ENCODE measurements around the gene EEF2. TPM values are rescaled to one million over a fixed set of nuclear protein-coding genes. Genes with fewer than 3 reads are reported as not detected.
"Not testable (repeated sequence)": the region's sequence is repeated elsewhere in the genome, so short reads cannot be mapped to it uniquely, and the experiment has no call there.

EEF2 gene
- total RNA-seq, 4 donors from 2014 or later, result 1,701 to 2,714 (median 2,440) TPM

DNA sequence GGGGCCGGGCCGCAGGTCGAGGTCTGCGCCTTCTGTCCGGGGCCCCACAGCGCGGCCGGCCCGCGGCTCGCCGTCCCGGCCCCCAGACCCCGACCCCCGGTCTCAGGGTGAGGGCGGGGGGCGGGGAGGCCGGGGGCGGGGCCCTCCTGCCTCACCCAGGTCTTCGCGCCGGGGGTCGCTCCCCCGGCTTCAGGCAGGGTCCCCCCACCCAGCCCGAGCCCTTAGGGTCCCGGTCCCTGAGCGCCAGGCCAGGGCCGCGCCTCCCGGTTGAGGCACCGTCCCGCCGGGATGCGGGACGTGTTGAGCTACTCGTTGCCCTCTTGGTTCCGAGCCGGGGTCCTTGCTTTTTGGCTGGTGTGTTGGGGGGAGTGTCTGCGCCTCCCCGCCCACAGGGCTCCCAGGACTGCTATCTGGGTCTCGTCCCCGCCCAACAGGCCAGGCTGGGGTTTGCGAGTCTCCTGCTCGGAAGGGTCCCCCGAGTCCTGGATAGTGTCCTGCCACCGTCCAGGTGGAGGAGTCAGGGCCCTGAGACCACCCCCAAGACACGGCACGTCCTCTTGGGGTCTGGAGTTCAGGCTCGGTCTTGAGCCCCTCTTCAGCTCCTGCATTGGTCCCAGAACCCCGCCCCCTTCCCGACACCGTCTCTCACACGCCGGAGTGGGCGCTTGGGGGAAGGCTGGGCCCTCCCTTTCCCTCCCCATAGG lies 22.7 kb upstream of the EEF2 start:
- no peaks in the 10 kb centered on the region for H3K27me3 ChIP-seq
- DNase-seq (no peak), ATAC-seq (peak; percentile 4 to 11)
- in situ Hi-C loops (cut with MboI; ENCODE audit: low sequenced_read_pairs in 4 of 4) (loop anchor here in 2 of 4 donors (10.0 to 25.0 kb wide), 2 partner anchors 57 to 129 kb away; partner anchors contain the start of gene ZBTB7A (in 1 of the 2)), intact Hi-C loops (cut with DNase I; ENCODE audit: low total_unique reads) (loop anchor here (2.0 to 5.0 kb wide), 2 partner anchors 59 to 114 kb away; partner anchors contain the start of genes MAP2K2 and ZBTB7A)
- peak overlapping the region; percentile 86 to 96 (median 88) for H3K27ac ChIP-seq
- TF ChIP-seq, protein P1, sequence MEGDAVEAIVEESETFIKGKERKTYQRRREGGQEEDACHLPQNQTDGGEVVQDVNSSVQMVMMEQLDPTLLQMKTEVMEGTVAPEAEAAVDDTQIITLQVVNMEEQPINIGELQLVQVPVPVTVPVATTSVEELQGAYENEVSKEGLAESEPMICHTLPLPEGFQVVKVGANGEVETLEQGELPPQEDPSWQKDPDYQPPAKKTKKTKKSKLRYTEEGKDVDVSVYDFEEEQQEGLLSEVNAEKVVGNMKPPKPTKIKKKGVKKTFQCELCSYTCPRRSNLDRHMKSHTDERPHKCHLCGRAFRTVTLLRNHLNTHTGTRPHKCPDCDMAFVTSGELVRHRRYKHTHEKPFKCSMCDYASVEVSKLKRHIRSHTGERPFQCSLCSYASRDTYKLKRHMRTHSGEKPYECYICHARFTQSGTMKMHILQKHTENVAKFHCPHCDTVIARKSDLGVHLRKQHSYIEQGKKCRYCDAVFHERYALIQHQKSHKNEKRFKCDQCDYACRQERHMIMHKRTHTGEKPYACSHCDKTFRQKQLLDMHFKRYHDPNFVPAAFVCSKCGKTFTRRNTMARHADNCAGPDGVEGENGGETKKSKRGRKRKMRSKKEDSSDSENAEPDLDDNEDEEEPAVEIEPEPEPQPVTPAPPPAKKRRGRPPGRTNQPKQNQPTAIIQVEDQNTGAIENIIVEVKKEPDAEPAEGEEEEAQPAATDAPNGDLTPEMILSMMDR (IDR thresholded peaks at IDR 0.05 in 4 of 5, conservative IDR thresholded peaks at IDR 0.05 in 1 of 5), result no peak
- TF ChIP-seq POLR2A (IDR thresholded peaks at IDR 0.05), result no peak
- H3K9me3 ChIP-seq, result no peaks in the 10 kb centered on the region
- peaks cover 49 to 51% of the 10 kb centered on the region in 2 donors for H3K4me1 ChIP-seq
- H3K4me3 ChIP-seq, result peak overlapping the region; percentile 75 to 94 (median 86)
- H3K36me3 ChIP-seq, result peaks cover 0 to under 1% of the 10 kb centered on the region in 2 donors

DNA sequence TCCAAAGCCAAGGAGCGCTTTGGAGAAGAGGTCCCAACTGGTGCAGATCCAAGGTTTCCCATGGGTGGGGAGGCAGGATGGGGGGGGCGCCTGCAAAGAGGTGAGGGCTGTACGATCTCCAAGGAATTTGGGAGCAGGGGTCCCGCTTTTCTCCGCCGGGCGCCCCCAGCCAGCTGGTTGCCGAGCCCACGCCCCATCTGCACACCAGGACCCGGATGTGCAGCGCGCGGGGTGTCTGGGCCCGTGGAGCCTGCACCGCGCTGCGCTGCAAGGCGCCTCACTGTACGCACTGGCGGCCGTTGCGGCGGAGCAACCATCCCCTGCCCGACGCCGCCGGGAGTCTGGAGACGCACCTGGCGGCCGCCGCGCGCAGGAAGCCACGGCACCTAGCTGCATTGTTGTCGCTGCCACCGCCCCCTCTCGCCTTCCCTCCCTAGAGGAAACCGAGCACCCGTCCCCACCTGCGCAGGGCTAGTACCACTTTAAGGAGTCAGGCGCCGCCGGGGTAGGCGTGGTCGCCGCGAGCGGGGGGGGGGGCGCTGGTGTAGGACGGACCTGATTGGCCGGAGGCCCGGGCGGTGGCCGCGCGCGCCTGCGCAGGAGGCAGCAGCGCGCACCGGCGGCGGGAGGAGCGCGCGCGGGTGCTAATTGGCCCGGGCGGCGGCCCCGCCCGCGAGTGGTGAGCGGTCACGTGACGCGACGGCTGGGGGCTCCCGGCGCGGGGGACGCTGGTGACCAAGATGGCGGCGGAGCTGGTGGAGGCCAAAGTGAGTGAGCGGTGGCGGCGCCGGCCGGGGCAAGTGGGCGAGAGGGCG lies 22.0 kb upstream of the EEF2 start, which contains the start of gene PIAS4:
Gene PIAS4 (plus strand): TSS at position 716 of the 815 bp plus-strand sequence. CDS start 25 bp downstream, at position 741.
- peaks cover 41 to 44% of the 10 kb centered on the region in 2 donors for H3K4me1 ChIP-seq
- in situ Hi-C loops (cut with MboI; ENCODE audit: low sequenced_read_pairs in 4 of 4) (loop anchor here in 2 of 4 donors (10.0 to 25.0 kb wide), 2 partner anchors 58 to 130 kb away; partner anchors contain the start of gene ZBTB7A (in 1 of the 2)), intact Hi-C loops (cut with DNase I; ENCODE audit: low total_unique reads) (loop anchor here (2.0 to 5.0 kb wide), 2 partner anchors 60 to 115 kb away; partner anchors contain the start of genes MAP2K2 and ZBTB7A)
- no peaks in the 10 kb centered on the region for H3K27me3 ChIP-seq
- H3K27ac ChIP-seq, result peak within 1 kb of the TSS; percentile 86 to 96 (median 88)
- H3K4me3 ChIP-seq, result peak within 1 kb of the TSS; percentile 75 to 94 (median 86)
- H3K36me3 ChIP-seq, result no peaks in the 10 kb centered on the region
- H3K9me3 ChIP-seq, result no peaks in the 10 kb centered on the region
- ATAC-seq (peak; percentile 84 to 92), DNase-seq (peak; percentile 92 to 95)
- TF ChIP-seq, protein P1 (IDR thresholded peaks at IDR 0.05 in 4 of 5, conservative IDR thresholded peaks at IDR 0.05 in 1 of 5), result peak in 2 of 5 experiments; percentile 51 to 69
- TF ChIP-seq POLR2A (IDR thresholded peaks at IDR 0.05), result peak in 1 of 2 donors; percentile 70

DNA sequence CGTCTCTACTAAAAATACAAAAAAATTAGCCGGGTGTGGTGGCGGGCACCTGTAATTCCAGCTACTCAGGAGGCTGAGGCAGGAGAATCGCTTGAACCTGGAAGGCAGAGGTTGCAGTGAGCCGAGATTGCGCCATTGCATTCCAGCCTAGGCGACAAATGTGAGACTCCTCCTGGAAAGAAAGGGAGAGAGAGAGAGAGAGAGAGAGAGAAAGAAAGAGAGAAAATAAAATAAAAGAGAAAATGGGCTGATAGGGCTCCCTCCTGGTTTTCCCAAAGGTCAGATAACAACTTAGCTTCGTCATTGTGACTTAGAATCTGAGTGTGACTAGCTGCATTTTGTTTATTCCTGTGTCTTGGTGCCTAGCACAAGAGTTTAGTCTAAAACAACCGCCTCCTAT lies 20.2 kb upstream of the EEF2 start:
- not testable (repeated sequence) for H3K36me3 ChIP-seq, H3K27ac ChIP-seq, ATAC-seq, H3K27me3 ChIP-seq, DNase-seq, H3K4me3 ChIP-seq, H3K9me3 ChIP-seq
- H3K4me1 ChIP-seq, result peaks cover 28 to 32% of the 10 kb centered on the region in 2 donors
- intact Hi-C loops (cut with DNase I; ENCODE audit: low total_unique reads) (loop anchor here (5.0 kb wide), 1 partner anchor 117 kb away; the partner anchor contains the start of gene MAP2K2), in situ Hi-C loops (cut with MboI; ENCODE audit: low sequenced_read_pairs in 4 of 4) (loop anchor here in 2 of 4 donors (10.0 to 25.0 kb wide), 2 partner anchors 59 to 132 kb away; partner anchors contain the start of gene ZBTB7A (in 1 of the 2))

DNA sequence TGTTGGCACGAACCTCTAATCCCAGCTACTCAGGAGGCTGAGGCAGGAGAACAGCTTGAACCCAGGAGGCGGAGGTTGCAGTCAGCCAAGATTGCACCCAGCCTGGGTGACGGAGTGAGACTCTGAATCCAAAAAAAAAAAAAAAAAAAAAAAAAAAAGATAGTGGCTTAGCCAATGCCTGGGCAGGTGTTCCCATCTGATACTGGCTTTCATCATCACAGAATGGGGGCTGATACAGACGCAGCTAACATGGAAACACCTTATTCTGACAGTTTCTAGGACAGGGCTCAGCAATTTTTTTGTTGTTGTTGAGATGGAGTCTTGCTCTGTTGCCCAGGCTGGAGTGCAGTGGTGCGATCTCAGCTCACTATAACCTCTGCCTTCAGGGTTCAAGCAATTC lies 15.5 kb upstream of the EEF2 start:
- ATAC-seq; DNase-seq; H3K27me3 ChIP-seq; H3K4me3 ChIP-seq; H3K9me3 ChIP-seq; H3K4me1 ChIP-seq; H3K27ac ChIP-seq; H3K36me3 ChIP-seq; intact Hi-C loops (cut with DNase I; ENCODE audit: low total_unique reads): not testable (repeated sequence)
- in situ Hi-C loops (cut with MboI; ENCODE audit: low sequenced_read_pairs in 4 of 4), result loop anchor here in 2 of 4 donors (10.0 to 25.0 kb wide), 2 partner anchors 64 to 137 kb away; partner anchors contain the start of gene ZBTB7A (in 1 of the 2)

DNA sequence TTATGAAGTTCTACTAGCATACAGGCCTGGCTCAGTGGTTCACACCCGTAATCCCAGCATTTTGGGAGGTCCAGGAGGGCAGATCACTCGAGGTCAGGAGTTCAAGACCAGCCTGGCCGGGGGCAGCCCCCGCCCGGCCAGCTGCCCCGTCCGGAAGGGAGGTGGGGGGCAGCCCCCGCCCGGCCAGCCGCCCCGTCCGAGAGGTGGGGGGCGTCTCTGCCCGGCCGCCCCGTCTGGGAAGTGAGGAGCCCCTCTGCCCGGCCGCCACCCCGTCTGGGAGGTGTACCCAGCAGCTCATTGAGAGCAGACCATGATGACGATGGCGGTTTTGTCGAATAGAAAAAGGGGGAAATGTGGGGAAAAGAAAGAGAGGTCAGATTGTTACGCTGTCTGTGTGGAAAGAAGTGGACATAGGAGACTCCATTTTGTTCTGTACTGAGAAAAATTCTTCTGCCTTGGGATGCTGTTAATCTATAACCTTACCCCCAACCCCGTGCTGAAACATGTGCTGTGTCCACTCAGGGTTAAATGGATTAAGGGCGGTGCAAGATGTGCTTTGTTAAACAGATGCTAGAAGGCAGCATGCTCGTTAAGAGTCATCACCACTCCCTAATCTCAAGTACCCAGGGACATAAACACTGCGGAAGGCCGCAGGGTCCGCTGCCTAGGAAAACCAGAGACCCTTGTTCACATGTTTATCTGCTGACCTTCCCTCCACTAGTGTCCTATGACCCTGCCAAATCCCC lies 13.6 kb upstream of the EEF2 start:
- H3K4me1 ChIP-seq; H3K9me3 ChIP-seq; intact Hi-C loops (cut with DNase I; ENCODE audit: low total_unique reads); DNase-seq; H3K27ac ChIP-seq; ATAC-seq; H3K36me3 ChIP-seq; H3K27me3 ChIP-seq; H3K4me3 ChIP-seq: not testable (repeated sequence)
- in situ Hi-C loops (cut with MboI; ENCODE audit: low sequenced_read_pairs in 4 of 4), result loop anchor here in 1 of 4 donors (10.0 kb wide), 1 partner anchor 136 kb away; no protein-coding TSS in a partner anchor
